Karpas-422 (cell line): ENCODE data around the gene LRCH1. TPM values are rescaled to one million over a fixed set of nuclear protein-coding genes. Genes with fewer than 3 reads are reported as not detected.

ENCODE experiments used
- DNase-seq: peaks from one replicate; pipeline ENCODE4 v3.0.0-alpha.2; 2015
- H2AFZ ChIP-seq: fragments of 200-600 bp; sonication (generic); 2 replicates; pipeline ENCODE4 v1.6.1; 2014; ENCODE audit warnings: antibody characterized with exemption, low read length, mixed read lengths
- H3K27ac ChIP-seq: fragments of 200-600 bp; sonication (generic); 2 replicates; pipeline ENCODE4 v1.5.1; 2014; ENCODE audit warnings: mild to moderate bottlenecking, low read length, moderate library complexity
- H3K27me3 ChIP-seq: fragments of 200-600 bp; sonication (generic); 2 replicates; pipeline ENCODE4 v1.6.1; 2014; ENCODE audit warnings: low read length, mixed read lengths
- H3K36me3 ChIP-seq: fragments of 200-600 bp; sonication (generic); 2 replicates; pipeline ENCODE4 v1.6.1; 2014; ENCODE audit warnings: low read length, mixed read lengths; ENCODE audit not compliant: insufficient read depth
- H3K4me1 ChIP-seq: fragments of 200-600 bp; sonication (generic); 2 replicates; pipeline ENCODE4 v1.6.1; 2014; ENCODE audit warnings: mild to moderate bottlenecking, low read length, mixed read lengths
- H3K4me2 ChIP-seq: fragments of 200-600 bp; sonication (generic); 2 replicates; pipeline ENCODE4 v1.6.1; 2014; ENCODE audit warnings: low read length, low read depth, mild to moderate bottlenecking; ENCODE audit not compliant: poor library complexity, severe bottlenecking
- H3K4me3 ChIP-seq: fragments of 200-600 bp; sonication (generic); 2 replicates; pipeline ENCODE4 v1.5.1; 2014; ENCODE audit warnings: mild to moderate bottlenecking, antibody characterized with exemption, low read length, mixed read lengths
- H3K79me2 ChIP-seq: fragments of 200-600 bp; sonication (generic); 2 replicates; pipeline ENCODE4 v1.6.1; 2014; ENCODE audit warnings: mild to moderate bottlenecking, low read length, mixed read lengths
- H3K9ac ChIP-seq: fragments of 200-600 bp; sonication (generic); 2 replicates; pipeline ENCODE4 v1.6.0; 2014; ENCODE audit warnings: low read length
- H3K9me2 ChIP-seq: fragments of 200-600 bp; sonication (generic), shearing (Covaris generic); replicated peaks from 2 replicates; pipeline ENCODE4 v1.6.0; 2014; ENCODE audit warnings: mild to moderate bottlenecking, low read length, moderate library complexity; ENCODE audit not compliant: insufficient read depth
- H3K9me3 ChIP-seq: fragments of 300-700, 200-600 bp; sonication (generic); 2 replicates; pipeline ENCODE4 v1.6.1; 2014; ENCODE audit warnings: low read length, mixed read lengths
- H4K20me1 ChIP-seq: fragments of 200-600 bp; sonication (generic); 2 replicates; pipeline ENCODE4 v1.6.1; 2014; ENCODE audit warnings: mild to moderate bottlenecking, antibody characterized with exemption, low read length, low read depth; ENCODE audit not compliant: insufficient read depth
- total RNA-seq: library from RNA; depleted of rRNA; stranded (reverse); fragments of >200 nt; shearing (Covaris generic); gene quantifications from 2 replicates; pipeline ENCODE4 v1.2.3, GENCODE V29; 2014; ENCODE audit warnings: low replicate concordance

LRCH1 gene
- total RNA-seq, 1 experiment from 2014 or later: 0.56 TPM

- no peaks in the 10 kb centered on the region for H3K36me3 ChIP-seq
- no peaks in the 10 kb centered on the region for H3K4me1 ChIP-seq
- H3K27me3 ChIP-seq: no peaks in the 10 kb centered on the region
- no peaks in the 10 kb centered on the region for H3K79me2 ChIP-seq
- H2AFZ ChIP-seq: no peak overlapping the region
- H4K20me1 ChIP-seq: 0 out of 2 replicates have a peak, but pooled peaks cover 4% of the 10 kb centered on the region
- H3K4me3 ChIP-seq: no peak overlapping the region
- H3K9me2 ChIP-seq: no peaks in the 10 kb centered on the region
- DNase-seq: no peak
- no peak overlapping the region for H3K4me2 ChIP-seq
- no peaks in the 10 kb centered on the region for H3K9me3 ChIP-seq
- H3K27ac ChIP-seq: no peak overlapping the region
- H3K9ac ChIP-seq: no peak overlapping the region
These were observed 95.2 kb downstream of the LRCH1 start for GRCh38 chr13:46648166-46648607.

GRCh38 chr13:46649816-46650215 is 96.8 kb downstream of the LRCH1 start:
- Histone ChIP-seq H3K79me2 (no peaks in the 10 kb centered on the region), H3K9ac (no peak overlapping the region), H4K20me1 (0 out of 2 replicates have a peak, but pooled peaks cover 4% of the 10 kb centered on the region), H3K9me3 (no peaks in the 10 kb centered on the region), H3K4me2 (no peak overlapping the region), H3K36me3 (no peaks in the 10 kb centered on the region), H3K4me1 (no peaks in the 10 kb centered on the region), H3K4me3 (no peak overlapping the region), H3K27me3 (no peaks in the 10 kb centered on the region), H2AFZ (no peak overlapping the region), H3K9me2 (no peaks in the 10 kb centered on the region), H3K27ac (no peak overlapping the region)
- no peak for DNase-seq

DNA sequence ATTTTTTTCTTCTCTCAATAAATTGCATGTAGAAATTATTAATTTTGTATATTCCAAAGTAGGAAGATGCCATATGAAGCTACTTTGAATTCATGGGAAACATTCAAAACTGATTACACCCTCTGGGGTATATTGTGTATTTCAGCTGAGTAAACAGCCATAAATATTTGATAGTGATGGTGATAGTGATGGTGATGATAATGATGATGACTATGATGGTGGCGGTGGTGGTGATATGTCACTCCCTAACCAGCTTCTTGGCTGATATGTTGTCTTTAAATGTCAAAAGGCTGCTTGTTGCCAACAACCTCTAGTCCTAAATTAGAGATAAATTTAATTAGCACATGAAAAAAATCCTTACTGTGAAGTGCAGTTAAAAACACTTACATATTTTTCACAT is 102.0 kb downstream of the LRCH1 start:
- no peak overlapping the region for H3K9ac ChIP-seq
- no peaks in the 10 kb centered on the region for H3K9me2 ChIP-seq
- H3K4me1 ChIP-seq: no peaks in the 10 kb centered on the region
- DNase-seq: no peak
- H2AFZ ChIP-seq: no peak overlapping the region
- peaks cover 3% of the 10 kb centered on the region; the same call in 1 of the 2 replicates for H4K20me1 ChIP-seq
- H3K4me2 ChIP-seq: no peak overlapping the region
- no peaks in the 10 kb centered on the region for H3K27me3 ChIP-seq
- no peak overlapping the region for H3K27ac ChIP-seq
- H3K36me3 ChIP-seq: no peaks in the 10 kb centered on the region
- no peaks in the 10 kb centered on the region for H3K9me3 ChIP-seq
- H3K79me2 ChIP-seq: no peaks in the 10 kb centered on the region
- H3K4me3 ChIP-seq: no peak overlapping the region

GRCh38 chr13:46655377-46656180 is 102.6 kb downstream of the LRCH1 start:
- Histone ChIP-seq H4K20me1 (peaks cover 3% of the 10 kb centered on the region; the same call in 1 of the 2 replicates), H3K9me3 (no peaks in the 10 kb centered on the region), H2AFZ (no peak overlapping the region), H3K4me2 (no peak overlapping the region), H3K4me1 (no peaks in the 10 kb centered on the region), H3K36me3 (no peaks in the 10 kb centered on the region), H3K27ac (no peak overlapping the region), H3K27me3 (no peaks in the 10 kb centered on the region), H3K4me3 (no peak overlapping the region), H3K79me2 (no peaks in the 10 kb centered on the region), H3K9ac (no peak overlapping the region), H3K9me2 (no peaks in the 10 kb centered on the region)
- no peak for DNase-seq

- no peaks in the 10 kb centered on the region for H3K27me3 ChIP-seq
- no peaks in the 10 kb centered on the region for H3K4me1 ChIP-seq
- H3K9ac ChIP-seq: no peak overlapping the region
- H3K9me2 ChIP-seq: no peaks in the 10 kb centered on the region
- H3K27ac ChIP-seq: no peak overlapping the region
- H3K79me2 ChIP-seq: no peaks in the 10 kb centered on the region
- peaks cover 3% of the 10 kb centered on the region; the same call in 1 of the 2 replicates for H4K20me1 ChIP-seq
- no peaks in the 10 kb centered on the region for H3K9me3 ChIP-seq
- H3K4me2 ChIP-seq: no peak overlapping the region
- peak; percentile 23 for DNase-seq
- no peak overlapping the region for H2AFZ ChIP-seq
- no peaks in the 10 kb centered on the region for H3K36me3 ChIP-seq
- H3K4me3 ChIP-seq: no peak overlapping the region
These were observed 103.8 kb downstream of the LRCH1 start for GRCh38 chr13:46656786-46657185.

- DNase-seq: no peak
- H3K27me3 ChIP-seq: no peaks in the 10 kb centered on the region
- no peak overlapping the region for H3K27ac ChIP-seq
- H3K9ac ChIP-seq: no peak overlapping the region
- no peaks in the 10 kb centered on the region for H3K36me3 ChIP-seq
- H3K79me2 ChIP-seq: no peaks in the 10 kb centered on the region
- H3K9me3 ChIP-seq: no peaks in the 10 kb centered on the region
- H3K4me1 ChIP-seq: no peaks in the 10 kb centered on the region
- peaks cover 3% of the 10 kb centered on the region; the same call in 1 of the 2 replicates for H4K20me1 ChIP-seq
- H3K9me2 ChIP-seq: no peaks in the 10 kb centered on the region
- no peak overlapping the region for H3K4me3 ChIP-seq
- H2AFZ ChIP-seq: no peak overlapping the region
- H3K4me2 ChIP-seq: no peak overlapping the region
These were observed 106.6 kb downstream of the LRCH1 start for GRCh38 chr13:46659413-46660065.

DNA sequence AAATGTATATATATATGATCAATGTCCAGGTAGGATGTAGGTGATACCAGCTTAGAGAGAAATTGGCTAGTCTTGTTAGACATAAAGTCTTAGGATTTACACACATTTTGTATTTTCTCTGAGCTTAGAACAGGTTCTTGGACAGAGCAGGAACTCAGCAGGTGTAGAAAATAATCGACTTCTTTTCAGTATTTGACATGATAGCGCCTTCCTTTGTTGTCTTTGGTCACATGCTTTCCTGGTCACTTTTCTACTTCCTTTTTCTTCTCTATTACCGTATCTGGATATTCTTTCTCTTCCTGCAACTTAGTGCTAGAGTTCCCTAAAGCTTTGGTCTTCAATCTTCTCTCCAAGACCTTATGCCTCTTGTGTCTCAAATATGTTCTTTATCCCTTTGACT is 107.4 kb downstream of the LRCH1 start:
- Histone ChIP-seq H3K9ac (no peak overlapping the region), H3K4me3 (no peak overlapping the region), H3K9me3 (no peaks in the 10 kb centered on the region), H3K27me3 (no peaks in the 10 kb centered on the region), H2AFZ (no peak overlapping the region), H3K36me3 (no peaks in the 10 kb centered on the region), H3K79me2 (no peaks in the 10 kb centered on the region), H3K9me2 (no peaks in the 10 kb centered on the region), H3K27ac (no peak overlapping the region), H3K4me1 (no peaks in the 10 kb centered on the region), H3K4me2 (no peak overlapping the region), H4K20me1 (no peaks in the 10 kb centered on the region; the same call in 1 of the 2 replicates)
- no peak for DNase-seq

- H3K4me1 ChIP-seq: no peaks in the 10 kb centered on the region
- no peak for DNase-seq
These were observed 107.9 kb downstream of the LRCH1 start for GRCh38 chr13:46660857-46661256.

More at GRCh38 chr13:46660857-46661256, 107.9 kb downstream of the LRCH1 start:
- no peak overlapping the region for H2AFZ ChIP-seq
- H3K4me2 ChIP-seq: no peak overlapping the region
- H3K27ac ChIP-seq: no peak overlapping the region
- H3K9ac ChIP-seq: no peak overlapping the region
- no peaks in the 10 kb centered on the region for H3K9me3 ChIP-seq
- H3K79me2 ChIP-seq: no peaks in the 10 kb centered on the region
- H3K36me3 ChIP-seq: no peaks in the 10 kb centered on the region
- no peak overlapping the region for H3K4me3 ChIP-seq
- H4K20me1 ChIP-seq: no peaks in the 10 kb centered on the region
- no peaks in the 10 kb centered on the region for H3K27me3 ChIP-seq
- H3K9me2 ChIP-seq: no peaks in the 10 kb centered on the region
